ENCODE results near the gene HOXA4.
A peak's percentile ranks its signal among the peaks of the same experiment; 100 is the strongest.

Gene HOXA4

GRCh38 chr7:27146491-27147198 is 16.1 kb upstream of the HOXA4 start:
- DNase-seq = no peak

- no peak for DNase-seq
These were observed 15.4 kb upstream of the HOXA4 start for GRCh38 chr7:27145914-27146412.

GRCh38 chr7:27145165-27145913 is 14.8 kb upstream of the HOXA4 start:
- no peak for DNase-seq

- no peak for DNase-seq
These were observed 14.2 kb upstream of the HOXA4 start for GRCh38 chr7:27144781-27145164.

- no peak for DNase-seq
These were observed 13.6 kb upstream of the HOXA4 start for GRCh38 chr7:27143950-27144780.

GRCh38 chr7:27143023-27143949 is 12.7 kb upstream of the HOXA4 start, which contains the start of gene HOXA5:
Gene HOXA5, minus strand, starts transcription at chr7:27143681. Its CDS starts 74 bp downstream, at chr7:27143607.
- peak; percentile 99 for DNase-seq

- DNase-seq = no peak
These were observed 12.0 kb upstream of the HOXA4 start for GRCh38 chr7:27142580-27143022.

- DNase-seq = peak; percentile 61
These were observed 11.5 kb upstream of the HOXA4 start for GRCh38 chr7:27141923-27142579.

- DNase-seq = no peak
These were observed 10.8 kb upstream of the HOXA4 start for GRCh38 chr7:27141137-27141922.

- DNase-seq = no peak
These were observed 9.7 kb upstream of the HOXA4 start for GRCh38 chr7:27140126-27140857.

- DNase-seq = no peak
These were observed 9.0 kb upstream of the HOXA4 start for GRCh38 chr7:27139334-27140125.

GRCh38 chr7:27138985-27139333 is 8.4 kb upstream of the HOXA4 start:
- DNase-seq = no peak

- no peak for DNase-seq
These were observed 7.9 kb upstream of the HOXA4 start for GRCh38 chr7:27138472-27138871.

- DNase-seq = no peak
These were observed 7.2 kb upstream of the HOXA4 start for GRCh38 chr7:27137640-27138315.

- peak; percentile 91 for DNase-seq
These were observed 3.8 kb upstream of the HOXA4 start for GRCh38 chr7:27134392-27134791.

- DNase-seq = no peak
These were observed 3.1 kb upstream of the HOXA4 start for GRCh38 chr7:27133409-27134231.

GRCh38 chr7:27132978-27133377 is 2.4 kb upstream of the HOXA4 start:
- DNase-seq = no peak

GRCh38 chr7:27132214-27132613 is 1.7 kb upstream of the HOXA4 start:
- DNase-seq = no peak

Data from HCEC 1CT (cell line).